Lung (tissue), 12 donors: ENCODE data around the gene PDAP1. TPM values are rescaled to one million over a fixed set of nuclear protein-coding genes. Genes with fewer than 3 reads are reported as not detected.
A peak's percentile ranks its signal among the peaks of the same experiment; 100 is the strongest.

Experiments
- ATAC-seq: fragments of 200-7000 bp; cut with Tn5 transposase; one replicate; pipeline ENCODE4 v1.9.1; 2020; ENCODE audit warnings: moderate number of reproducible peaks; ENCODE audit not compliant: insufficient read depth, low FRiP score
- DNase-seq, 3 donors: peaks; one replicate each; pipeline ENCODE4 v3.0.0-alpha.2; 2013 to 2017
- H3K27ac ChIP-seq, 2 donors: one replicate each; pipeline ENCODE4 v1.5.1; 2013; ENCODE audit warnings: mild to moderate bottlenecking in 2 of 2, moderate library complexity in 2 of 2, control low read depth in 1 of 2, inconsistent platforms in 1 of 2, low read depth in 1 of 2, low read length in 1 of 2
- H3K27me3 ChIP-seq, 3 donors: one replicate each; pipeline ENCODE4 v1.5.1; 2013; ENCODE audit warnings: low read length in 2 of 3; ENCODE audit not compliant: control insufficient read depth in 3 of 3, insufficient read depth in 3 of 3
- H3K36me3 ChIP-seq, 4 donors: one replicate each; pipeline ENCODE4 v1.5.1; 2013; ENCODE audit warnings: low read length in 4 of 4, mild to moderate bottlenecking in 1 of 4, moderate library complexity in 1 of 4; ENCODE audit not compliant: control insufficient read depth in 4 of 4, insufficient read depth in 4 of 4
- H3K4me1 ChIP-seq, 5 donors: one replicate each; pipeline ENCODE4 v1.5.1; 2013; ENCODE audit warnings: low read length in 5 of 5, mild to moderate bottlenecking in 2 of 5, moderate library complexity in 1 of 5; ENCODE audit not compliant: control insufficient read depth in 5 of 5, insufficient read depth in 5 of 5
- H3K4me3 ChIP-seq: one replicate; pipeline ENCODE4 v1.5.1; 2013; ENCODE audit warnings: mild to moderate bottlenecking, control low read depth, moderate library complexity
- H3K9ac ChIP-seq, 2 donors: one replicate each; pipeline ENCODE4 v1.5.1; 2013; ENCODE audit warnings: low read length in 2 of 2, control low read depth in 1 of 2; ENCODE audit not compliant: insufficient read depth in 1 of 2
- H3K9me3 ChIP-seq, 4 donors: one replicate each; pipeline ENCODE4 v1.5.1; 2013; ENCODE audit warnings: low read length in 3 of 4, mild to moderate bottlenecking in 1 of 4, moderate library complexity in 1 of 4; ENCODE audit not compliant: control insufficient read depth in 4 of 4, insufficient read depth in 3 of 4
- WGBS, 2 donors: extraction: QIAGEN DNeasy Blood & Tissue Kit; methylation state at CpG; one replicate each; pipeline ENCODE4 v1.1.7; 2013; 5-methylcytosine and 5-hydroxymethylcytosine counted together
- polyA plus RNA-seq, 2 donors: library from polyadenylated mRNA; stranded (reverse); fragments of 200-250 nt; gene quantifications; one replicate each; pipeline ENCODE4 v1.2.1, GENCODE V29; 2013
- total RNA-seq, 2 donors: library from RNA; depleted of rRNA in 1 of 2; stranded (reverse); fragments of >200 nt in 1 of 2; gene quantifications; one replicate each; pipeline ENCODE4 v1.2.1, GENCODE V29; 2014 to 2021
- TF ChIP-seq, protein P1 (sequence below): IDR thresholded peaks from 2 replicates; pipeline ENCODE4 v1.5.1; 2012; ENCODE audit warnings: mild to moderate bottlenecking; ENCODE audit errors: control extremely low read depth, extremely low read depth
- donor health status: control.
- donor health status: control.
- donor health status: Bipolar disorder and iron deficiency.
- donor health status: healthy.
- donor health status: DM: yes; HTN: yes; CAD: no.

Gene PDAP1
- total and polyA plus RNA-seq, 4 donors, result 20.5 to 191 (median 113) TPM

DNA sequence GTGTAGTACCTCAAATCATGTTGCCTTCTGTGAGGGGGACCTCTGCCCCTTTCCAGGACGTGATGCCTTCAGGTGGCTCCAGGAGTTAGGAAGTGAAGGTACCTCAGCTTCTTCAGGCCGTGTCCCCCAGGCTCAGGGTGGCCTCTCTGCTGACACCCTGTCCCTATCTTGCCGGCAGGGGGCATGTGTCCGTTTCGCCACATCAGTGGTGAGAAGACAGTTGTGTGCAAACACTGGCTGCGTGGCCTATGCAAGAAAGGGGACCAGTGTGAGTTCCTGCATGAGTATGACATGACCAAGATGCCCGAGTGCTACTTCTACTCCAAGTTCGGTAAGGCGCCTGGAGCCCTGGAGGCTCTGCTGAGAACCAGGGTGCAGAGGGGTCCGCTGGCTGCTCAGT, 39.5 kb upstream of the PDAP1 start:
- TF ChIP-seq, protein P1, sequence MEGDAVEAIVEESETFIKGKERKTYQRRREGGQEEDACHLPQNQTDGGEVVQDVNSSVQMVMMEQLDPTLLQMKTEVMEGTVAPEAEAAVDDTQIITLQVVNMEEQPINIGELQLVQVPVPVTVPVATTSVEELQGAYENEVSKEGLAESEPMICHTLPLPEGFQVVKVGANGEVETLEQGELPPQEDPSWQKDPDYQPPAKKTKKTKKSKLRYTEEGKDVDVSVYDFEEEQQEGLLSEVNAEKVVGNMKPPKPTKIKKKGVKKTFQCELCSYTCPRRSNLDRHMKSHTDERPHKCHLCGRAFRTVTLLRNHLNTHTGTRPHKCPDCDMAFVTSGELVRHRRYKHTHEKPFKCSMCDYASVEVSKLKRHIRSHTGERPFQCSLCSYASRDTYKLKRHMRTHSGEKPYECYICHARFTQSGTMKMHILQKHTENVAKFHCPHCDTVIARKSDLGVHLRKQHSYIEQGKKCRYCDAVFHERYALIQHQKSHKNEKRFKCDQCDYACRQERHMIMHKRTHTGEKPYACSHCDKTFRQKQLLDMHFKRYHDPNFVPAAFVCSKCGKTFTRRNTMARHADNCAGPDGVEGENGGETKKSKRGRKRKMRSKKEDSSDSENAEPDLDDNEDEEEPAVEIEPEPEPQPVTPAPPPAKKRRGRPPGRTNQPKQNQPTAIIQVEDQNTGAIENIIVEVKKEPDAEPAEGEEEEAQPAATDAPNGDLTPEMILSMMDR, result no peak
- H3K9me3 ChIP-seq, result no peaks in the 10 kb centered on the region
- DNase-seq (no peak), ATAC-seq (no peak)
- H3K4me3 ChIP-seq, result no peak overlapping the region
- no peaks in the 10 kb centered on the region for H3K27me3 ChIP-seq
- H3K36me3 ChIP-seq, result peaks cover 8 to 63% (median 29%) of the 10 kb centered on the region in 4 donors
- no peak overlapping the region for H3K27ac ChIP-seq
- H3K9ac ChIP-seq, result no peak overlapping the region
- 87 to 91% methylated on average over 10 of the region's 10 CpGs for WGBS, 2 donors
- H3K4me1 ChIP-seq, result no peaks in the 10 kb centered on the region

DNA sequence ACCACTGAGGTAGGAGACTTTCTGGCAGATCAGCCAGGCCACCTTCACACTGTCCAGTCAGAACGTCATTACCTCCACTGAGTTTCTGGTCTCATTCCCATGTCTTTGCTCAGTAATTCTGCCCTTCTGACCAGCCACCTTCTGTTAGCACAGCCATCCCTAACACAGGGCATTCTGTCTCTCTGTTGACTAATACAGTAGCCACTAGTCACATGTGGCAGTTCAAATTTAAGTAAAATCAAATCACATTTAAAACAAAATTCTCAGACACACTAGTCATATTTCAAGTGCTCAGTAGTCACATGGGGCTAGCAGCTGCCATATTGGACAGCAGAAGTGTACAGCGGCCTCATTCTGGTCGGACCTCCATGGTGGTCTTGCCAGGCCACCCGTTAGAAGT, 37.7 kb upstream of the PDAP1 start:
- Histone ChIP-seq H3K4me1 (peaks cover 0 to 3% (median 0%) of the 10 kb centered on the region in 5 donors), H3K9ac (no peak overlapping the region), H3K27ac (no peak overlapping the region), H3K4me3 (no peak overlapping the region), H3K9me3 (no peaks in the 10 kb centered on the region), H3K36me3 (peaks cover 8 to 51% (median 24%) of the 10 kb centered on the region in 4 donors), H3K27me3 (no peaks in the 10 kb centered on the region)
- ATAC-seq, result no peak
- DNase-seq, result no peak
- TF ChIP-seq, protein P1, result no peak
- 92 to 94% methylated on average over 4 of the region's 4 CpGs for WGBS, 2 donors

DNA sequence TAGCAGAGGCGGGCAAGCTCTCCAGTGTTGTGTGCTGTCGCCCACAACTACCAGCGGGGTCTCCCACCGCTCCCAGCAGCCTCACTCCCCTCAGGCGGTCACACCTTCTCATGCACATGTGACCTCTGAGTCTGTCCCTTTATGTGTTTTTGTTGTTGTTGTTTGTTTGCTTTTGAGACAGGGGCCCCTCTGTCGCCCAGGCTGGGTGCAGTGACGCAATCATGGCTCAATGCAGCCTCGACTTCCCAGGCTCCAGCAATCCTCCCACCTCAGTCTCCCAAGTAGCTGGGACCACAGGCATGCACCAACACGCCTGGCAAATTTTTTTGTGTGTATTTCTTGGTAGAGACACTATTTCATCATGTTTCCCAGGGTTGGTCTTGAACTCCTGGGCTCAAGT, 31.8 kb upstream of the PDAP1 start:
- Histone ChIP-seq H3K36me3 (peaks cover 4 to 21% (median 9%) of the 10 kb centered on the region in 4 donors), H3K4me1 (peaks cover 4 to 12% (median 9%) of the 10 kb centered on the region in 5 donors), H3K9me3 (no peaks in the 10 kb centered on the region), H3K27me3 (no peaks in the 10 kb centered on the region), H3K4me3 (no peak overlapping the region), H3K27ac (no peak overlapping the region), H3K9ac (peak overlapping the region in 1 of 2 donors; percentile 81)
- DNase-seq (no peak), ATAC-seq (no peak)
- WGBS, 2 donors, result 72 to 83% methylated on average over 9 of the region's 9 CpGs
- TF ChIP-seq, protein P1, result no peak
